ENCODE data around the gene CNOT2. TPM values are rescaled to one million over a fixed set of nuclear protein-coding genes. Genes with fewer than 3 reads are reported as not detected.

CNOT2 gene
- total and polyA plus RNA-seq, 7 donors, result 36.7 to 171 (median 98.8) TPM

DNA sequence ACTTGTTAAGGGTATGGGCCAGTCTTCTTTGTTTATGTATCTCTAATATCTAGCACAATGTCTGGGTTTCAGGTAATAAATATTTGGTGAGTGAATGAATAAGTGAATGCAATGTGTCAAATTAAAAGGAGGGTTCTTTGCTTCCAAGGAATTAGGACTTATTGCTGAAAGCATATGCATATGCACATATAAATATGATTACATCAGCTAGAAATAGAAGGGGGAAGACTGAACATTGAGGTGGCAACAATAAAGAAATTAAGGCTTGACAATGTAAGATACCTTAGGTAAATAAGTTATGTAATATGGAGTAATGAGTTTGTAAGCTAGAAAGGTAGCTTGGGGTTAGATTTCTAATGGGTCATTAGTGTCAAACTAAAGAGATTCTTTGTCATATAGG lies 160.6 kb downstream of the CNOT2 start:
- H3K27me3 ChIP-seq, result no peaks in the 10 kb centered on the region
- no peaks in the 10 kb centered on the region for H3K4me1 ChIP-seq
- no peak overlapping the region for H3K4me3 ChIP-seq
- no peak overlapping the region for H3K27ac ChIP-seq
- intact Hi-C loops (cut with DNase I), result no loop called here
- no peaks in the 10 kb centered on the region for H3K36me3 ChIP-seq
- no peak for TF ChIP-seq POLR2A (IDR thresholded peaks at IDR 0.05)
- TF ChIP-seq EP300 (IDR thresholded peaks at IDR 0.05), result no peak
- TF ChIP-seq, protein P1, sequence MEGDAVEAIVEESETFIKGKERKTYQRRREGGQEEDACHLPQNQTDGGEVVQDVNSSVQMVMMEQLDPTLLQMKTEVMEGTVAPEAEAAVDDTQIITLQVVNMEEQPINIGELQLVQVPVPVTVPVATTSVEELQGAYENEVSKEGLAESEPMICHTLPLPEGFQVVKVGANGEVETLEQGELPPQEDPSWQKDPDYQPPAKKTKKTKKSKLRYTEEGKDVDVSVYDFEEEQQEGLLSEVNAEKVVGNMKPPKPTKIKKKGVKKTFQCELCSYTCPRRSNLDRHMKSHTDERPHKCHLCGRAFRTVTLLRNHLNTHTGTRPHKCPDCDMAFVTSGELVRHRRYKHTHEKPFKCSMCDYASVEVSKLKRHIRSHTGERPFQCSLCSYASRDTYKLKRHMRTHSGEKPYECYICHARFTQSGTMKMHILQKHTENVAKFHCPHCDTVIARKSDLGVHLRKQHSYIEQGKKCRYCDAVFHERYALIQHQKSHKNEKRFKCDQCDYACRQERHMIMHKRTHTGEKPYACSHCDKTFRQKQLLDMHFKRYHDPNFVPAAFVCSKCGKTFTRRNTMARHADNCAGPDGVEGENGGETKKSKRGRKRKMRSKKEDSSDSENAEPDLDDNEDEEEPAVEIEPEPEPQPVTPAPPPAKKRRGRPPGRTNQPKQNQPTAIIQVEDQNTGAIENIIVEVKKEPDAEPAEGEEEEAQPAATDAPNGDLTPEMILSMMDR (IDR thresholded peaks at IDR 0.05), result no peak
- TF ChIP-seq POLR2AphosphoS5 (IDR thresholded peaks at IDR 0.05), result no peak
- no peaks in the 10 kb centered on the region for H3K9me3 ChIP-seq
- no peak for DNase-seq

Other genes starting within 250 kb of the CNOT2 start
- gene KCNMB4, start 122.9 kb downstream of the CNOT2 start, total RNA-seq, result 1 to 10 TPM; 4.7 to 6.4 (median 6.1) TPM
- gene KCNMB4, start 122.9 kb downstream of the CNOT2 start, polyA plus RNA-seq, result 1 to 10 TPM in 2 of 3 donors, under 1 TPM in 1; 0.69 to 1.9 (median 1.8) TPM

Data from sigmoid colon (tissue), 7 donors.